Measurements from ENCODE around the gene FAT1.

Gene FAT1

DNA sequence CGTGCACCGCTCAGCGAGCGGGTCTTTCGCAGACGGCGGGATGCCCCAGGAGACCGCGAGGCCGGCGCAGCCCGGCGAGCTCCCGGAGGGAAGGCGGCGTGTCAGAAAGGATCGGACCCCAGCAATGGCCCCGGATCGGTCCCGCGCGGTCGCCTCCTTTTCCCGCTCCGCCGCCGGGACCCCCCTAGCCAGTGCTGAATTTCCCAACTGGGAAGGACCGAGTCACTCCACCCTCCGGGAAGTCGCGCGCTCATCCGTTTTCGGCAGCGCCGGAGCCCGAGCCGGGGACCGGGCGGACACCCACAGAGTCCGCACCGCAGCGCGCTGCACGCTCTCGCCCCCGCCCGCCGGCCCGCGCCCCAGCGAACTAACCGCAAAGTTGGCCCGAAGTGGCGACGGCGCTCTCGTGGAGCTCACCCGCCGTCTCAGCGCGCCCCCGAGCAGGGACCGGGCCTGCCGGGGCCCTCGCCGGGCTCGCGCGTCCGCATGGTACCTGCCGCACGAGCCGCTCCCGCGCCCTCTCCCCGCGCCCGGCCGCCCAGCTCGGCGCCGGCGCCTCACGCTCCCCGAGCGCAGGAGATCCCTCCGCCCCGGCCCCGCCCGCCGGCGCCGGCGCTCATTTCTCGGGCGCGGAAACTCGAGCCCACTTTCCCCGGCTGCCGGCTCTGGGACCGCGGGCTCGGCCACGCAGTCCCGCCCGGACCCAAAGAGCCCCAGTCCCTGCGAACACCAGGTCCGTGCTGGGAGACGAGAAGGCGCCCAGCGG is at the start of gene FAT1:
Gene FAT1, minus strand, starts transcription at position 565 of the 766 bp plus-strand sequence. CDS start 14,029 bp downstream, outside the sequence.
- peaks cover 9 to 15% of the 10 kb centered on the region in 2 donors for H3K9me3 ChIP-seq (ENCODE audit: control insufficient read depth in 1 of 2, low read length in 2 of 2)
- H3K9ac ChIP-seq (ENCODE audit: low read depth in 1 of 2, low read length in 2 of 2) = peak within 1 kb of the TSS; percentile 68 to 87
- peaks cover 0 to 4% of the 10 kb centered on the region in 2 donors for H3K4me1 ChIP-seq (ENCODE audit: control insufficient read depth in 1 of 2, insufficient read depth in 2 of 2, low read length in 2 of 2)
- H3K36me3 ChIP-seq (ENCODE audit: control insufficient read depth in 1 of 2, insufficient read depth in 2 of 2, low read length in 2 of 2) = no peaks in the 10 kb centered on the region
- H3K27ac ChIP-seq (ENCODE audit: low read depth, low read length) = peak within 1 kb of the TSS; percentile 76
- peaks cover 0 to 3% of the 10 kb centered on the region in 2 donors for H3K27me3 ChIP-seq (ENCODE audit: control insufficient read depth in 1 of 2, insufficient read depth in 2 of 2, low read length in 2 of 2)
- peak within 1 kb of the TSS; percentile 78 to 87 for H3K4me3 ChIP-seq (ENCODE audit: low read depth in 1 of 2, low read length in 2 of 2)

GRCh38 chr4:186772936-186773487 is 49.4 kb upstream of the FAT1 start:
- Histone ChIP-seq H3K4me3 (ENCODE audit: low read depth in 1 of 2, low read length in 2 of 2) (no peak overlapping the region), H3K9me3 (ENCODE audit: control insufficient read depth in 1 of 2, low read length in 2 of 2) (no peaks in the 10 kb centered on the region), H3K27ac (ENCODE audit: low read depth, low read length) (no peak overlapping the region), H3K9ac (ENCODE audit: low read depth in 1 of 2, low read length in 2 of 2) (no peak overlapping the region), H3K4me1 (ENCODE audit: control insufficient read depth in 1 of 2, insufficient read depth in 2 of 2, low read length in 2 of 2) (peaks cover 0 to 1% of the 10 kb centered on the region in 2 donors), H3K27me3 (ENCODE audit: control insufficient read depth in 1 of 2, insufficient read depth in 2 of 2, low read length in 2 of 2) (no peaks in the 10 kb centered on the region), H3K36me3 (ENCODE audit: control insufficient read depth in 1 of 2, insufficient read depth in 2 of 2, low read length in 2 of 2) (no peaks in the 10 kb centered on the region)

GRCh38 chr4:186771624-186772023 is 48.0 kb upstream of the FAT1 start:
- H3K9me3 ChIP-seq (ENCODE audit: control insufficient read depth in 1 of 2, low read length in 2 of 2) = no peaks in the 10 kb centered on the region
- H3K9ac ChIP-seq (ENCODE audit: low read depth in 1 of 2, low read length in 2 of 2) = no peak overlapping the region
- no peaks in the 10 kb centered on the region for H3K36me3 ChIP-seq (ENCODE audit: control insufficient read depth in 1 of 2, insufficient read depth in 2 of 2, low read length in 2 of 2)
- no peak overlapping the region for H3K27ac ChIP-seq (ENCODE audit: low read depth, low read length)
- H3K27me3 ChIP-seq (ENCODE audit: control insufficient read depth in 1 of 2, insufficient read depth in 2 of 2, low read length in 2 of 2) = no peaks in the 10 kb centered on the region
- H3K4me3 ChIP-seq (ENCODE audit: low read depth in 1 of 2, low read length in 2 of 2) = no peak overlapping the region
- peaks cover 0 to 3% of the 10 kb centered on the region in 2 donors for H3K4me1 ChIP-seq (ENCODE audit: control insufficient read depth in 1 of 2, insufficient read depth in 2 of 2, low read length in 2 of 2)

DNA sequence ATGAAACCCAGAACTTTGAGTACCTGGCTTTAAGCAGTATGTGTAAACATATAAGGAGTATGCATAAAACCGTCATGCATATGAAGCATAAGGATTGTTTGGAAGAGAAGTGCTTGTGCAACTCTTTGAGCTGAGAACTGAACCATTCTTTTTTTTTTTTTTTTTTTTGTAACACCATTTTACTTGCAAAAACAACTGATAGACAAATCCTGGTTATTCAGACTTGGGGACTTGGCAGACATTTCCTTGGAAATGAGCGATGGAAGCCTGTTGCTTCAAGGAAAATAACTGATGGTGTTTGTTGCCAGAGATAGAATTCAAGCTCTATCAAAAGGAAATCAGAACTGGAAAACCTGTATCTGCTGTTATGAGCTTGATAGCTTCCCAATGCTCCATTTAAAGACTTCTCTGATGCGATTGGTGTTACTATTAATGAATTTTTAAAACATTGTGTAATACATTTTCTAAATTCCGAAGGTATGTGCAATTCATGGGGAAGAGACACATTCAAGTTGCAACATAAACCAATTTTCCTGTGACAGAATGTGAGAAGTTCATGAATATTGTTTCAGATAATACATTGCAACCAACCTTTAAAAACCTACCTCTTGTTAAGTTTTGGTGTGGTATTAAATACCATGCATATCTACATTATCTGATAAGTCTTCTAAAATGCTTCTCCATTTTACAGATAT is 47.0 kb upstream of the FAT1 start:
- Histone ChIP-seq H3K36me3 (ENCODE audit: control insufficient read depth in 1 of 2, insufficient read depth in 2 of 2, low read length in 2 of 2) (no peaks in the 10 kb centered on the region), H3K27ac (ENCODE audit: low read depth, low read length) (no peak overlapping the region), H3K27me3 (ENCODE audit: control insufficient read depth in 1 of 2, insufficient read depth in 2 of 2, low read length in 2 of 2) (no peaks in the 10 kb centered on the region), H3K4me3 (ENCODE audit: low read depth in 1 of 2, low read length in 2 of 2) (no peak overlapping the region), H3K9me3 (ENCODE audit: control insufficient read depth in 1 of 2, low read length in 2 of 2) (no peaks in the 10 kb centered on the region), H3K9ac (ENCODE audit: low read depth in 1 of 2, low read length in 2 of 2) (no peak overlapping the region), H3K4me1 (ENCODE audit: control insufficient read depth in 1 of 2, insufficient read depth in 2 of 2, low read length in 2 of 2) (peaks cover 7 to 12% of the 10 kb centered on the region in 2 donors)

DNA sequence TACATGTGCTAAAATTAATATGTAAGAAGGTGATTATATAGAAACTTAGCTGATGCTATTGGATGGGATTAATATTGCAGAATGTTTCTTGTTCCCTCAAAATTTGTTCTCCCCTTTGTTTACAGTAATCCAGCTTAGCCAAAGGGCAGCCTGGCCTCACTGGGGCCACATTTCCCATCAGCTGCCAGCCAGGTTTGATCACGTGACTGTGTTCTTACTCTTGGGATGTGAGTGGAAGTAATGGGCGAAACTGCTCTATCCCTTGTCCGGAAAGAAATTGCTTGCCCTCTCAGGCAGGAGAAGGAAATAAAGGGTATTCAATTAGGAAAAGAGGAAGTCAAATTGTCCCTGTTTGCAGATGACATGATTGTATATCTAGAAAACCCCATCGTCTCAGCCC is 44.1 kb upstream of the FAT1 start:
- H3K4me1 ChIP-seq (ENCODE audit: control insufficient read depth in 1 of 2, insufficient read depth in 2 of 2, low read length in 2 of 2) = peaks cover 14 to 24% of the 10 kb centered on the region in 2 donors
- no peak overlapping the region for H3K4me3 ChIP-seq (ENCODE audit: low read depth in 1 of 2, low read length in 2 of 2)
- H3K9me3 ChIP-seq (ENCODE audit: control insufficient read depth in 1 of 2, low read length in 2 of 2) = no peaks in the 10 kb centered on the region
- H3K9ac ChIP-seq (ENCODE audit: low read depth in 1 of 2, low read length in 2 of 2) = no peak overlapping the region
- no peaks in the 10 kb centered on the region for H3K36me3 ChIP-seq (ENCODE audit: control insufficient read depth in 1 of 2, insufficient read depth in 2 of 2, low read length in 2 of 2)
- H3K27ac ChIP-seq (ENCODE audit: low read depth, low read length) = no peak overlapping the region
- H3K27me3 ChIP-seq (ENCODE audit: control insufficient read depth in 1 of 2, insufficient read depth in 2 of 2, low read length in 2 of 2) = no peaks in the 10 kb centered on the region

DNA sequence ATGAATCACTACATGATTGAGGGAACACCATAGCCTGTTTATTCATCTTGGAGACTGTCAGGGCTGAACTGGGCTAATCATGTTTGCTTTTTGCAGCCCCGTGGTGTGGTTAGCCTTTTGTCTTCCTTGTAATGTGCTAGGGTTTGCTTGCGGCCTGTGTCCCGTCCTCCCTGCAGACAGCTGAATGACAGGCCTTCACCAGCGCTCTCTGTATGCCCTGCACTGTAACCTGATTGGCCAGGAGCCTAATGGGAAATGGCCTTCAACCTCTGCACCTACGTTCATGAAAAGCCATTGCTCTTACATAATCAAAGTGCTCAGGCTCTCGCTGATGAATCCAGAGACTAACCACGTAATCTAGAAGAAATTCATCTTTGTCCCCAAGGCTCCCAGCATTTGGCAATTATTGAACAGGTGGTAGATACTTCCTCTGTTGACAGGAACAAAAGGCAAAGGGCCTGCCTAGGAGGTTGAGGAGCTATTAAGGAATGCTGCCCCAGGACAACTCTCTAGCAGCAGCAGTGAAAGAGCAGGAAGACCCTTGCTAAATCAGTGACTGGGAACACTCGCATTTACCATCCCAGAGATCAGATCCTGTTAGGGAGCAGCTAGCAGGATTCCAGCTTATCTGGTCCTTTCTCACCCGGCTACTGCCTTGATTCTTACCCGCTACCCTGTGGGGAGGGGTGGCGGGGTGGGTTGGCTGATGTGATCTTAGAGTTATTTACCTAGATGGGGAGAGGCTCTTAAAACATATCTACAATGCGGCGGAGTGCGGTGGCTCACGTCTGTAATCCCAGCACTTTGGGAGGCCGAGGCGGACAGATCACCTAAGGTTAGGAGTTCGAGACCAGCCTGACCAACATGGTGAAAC is 42.3 kb upstream of the FAT1 start:
- no peaks in the 10 kb centered on the region for H3K27me3 ChIP-seq (ENCODE audit: control insufficient read depth in 1 of 2, insufficient read depth in 2 of 2, low read length in 2 of 2)
- peak overlapping the region in 1 of 2 donors; percentile 9 for H3K9ac ChIP-seq (ENCODE audit: low read depth in 1 of 2, low read length in 2 of 2)
- H3K9me3 ChIP-seq (ENCODE audit: control insufficient read depth in 1 of 2, low read length in 2 of 2) = no peaks in the 10 kb centered on the region
- peak overlapping the region; percentile 71 for H3K27ac ChIP-seq (ENCODE audit: low read depth, low read length)
- peak overlapping the region in 1 of 2 donors; percentile 56 for H3K4me3 ChIP-seq (ENCODE audit: low read depth in 1 of 2, low read length in 2 of 2)
- peaks cover 14 to 24% of the 10 kb centered on the region in 2 donors for H3K4me1 ChIP-seq (ENCODE audit: control insufficient read depth in 1 of 2, insufficient read depth in 2 of 2, low read length in 2 of 2)
- no peaks in the 10 kb centered on the region for H3K36me3 ChIP-seq (ENCODE audit: control insufficient read depth in 1 of 2, insufficient read depth in 2 of 2, low read length in 2 of 2)

DNA sequence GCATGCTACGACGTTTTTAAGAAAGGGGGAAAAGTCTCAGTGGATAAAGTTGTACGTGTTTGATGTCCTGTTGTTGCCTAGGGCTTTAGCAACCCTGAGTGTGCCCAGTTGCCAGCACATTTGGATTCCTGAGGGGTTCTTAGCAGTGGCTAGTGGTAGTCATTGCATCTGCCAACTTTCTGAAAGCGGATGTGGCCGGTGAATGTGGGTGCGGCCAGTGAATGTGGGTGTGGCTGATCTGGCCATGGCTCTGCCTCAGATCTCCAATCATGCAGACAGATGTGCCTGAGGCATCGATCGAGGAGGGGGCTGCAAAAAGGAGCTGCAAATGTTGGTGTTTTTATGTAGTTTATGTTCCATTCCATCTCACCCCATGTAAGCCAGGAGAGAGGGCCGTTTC is 41.5 kb upstream of the FAT1 start:
- peaks cover 14 to 24% of the 10 kb centered on the region in 2 donors for H3K4me1 ChIP-seq (ENCODE audit: control insufficient read depth in 1 of 2, insufficient read depth in 2 of 2, low read length in 2 of 2)
- H3K27me3 ChIP-seq (ENCODE audit: control insufficient read depth in 1 of 2, insufficient read depth in 2 of 2, low read length in 2 of 2) = no peaks in the 10 kb centered on the region
- peak overlapping the region; percentile 44 for H3K27ac ChIP-seq (ENCODE audit: low read depth, low read length)
- H3K9me3 ChIP-seq (ENCODE audit: control insufficient read depth in 1 of 2, low read length in 2 of 2) = no peaks in the 10 kb centered on the region
- peak overlapping the region; percentile 9 for H3K9ac ChIP-seq (ENCODE audit: low read depth in 1 of 2, low read length in 2 of 2)
- peak overlapping the region; percentile 28 to 56 for H3K4me3 ChIP-seq (ENCODE audit: low read depth in 1 of 2, low read length in 2 of 2)
- no peaks in the 10 kb centered on the region for H3K36me3 ChIP-seq (ENCODE audit: control insufficient read depth in 1 of 2, insufficient read depth in 2 of 2, low read length in 2 of 2)

GRCh38 chr4:186764457-186764856 is 40.8 kb upstream of the FAT1 start:
- H3K36me3 ChIP-seq (ENCODE audit: control insufficient read depth in 1 of 2, insufficient read depth in 2 of 2, low read length in 2 of 2) = no peaks in the 10 kb centered on the region

GRCh38 chr4:186762865-186763264 is 39.2 kb upstream of the FAT1 start:
- H3K4me1 ChIP-seq (ENCODE audit: control insufficient read depth in 1 of 2, insufficient read depth in 2 of 2, low read length in 2 of 2) = peaks cover 14 to 24% of the 10 kb centered on the region in 2 donors
- H3K9ac ChIP-seq (ENCODE audit: low read depth in 1 of 2, low read length in 2 of 2) = no peak overlapping the region
- no peak overlapping the region for H3K4me3 ChIP-seq (ENCODE audit: low read depth in 1 of 2, low read length in 2 of 2)
- H3K36me3 ChIP-seq (ENCODE audit: control insufficient read depth in 1 of 2, insufficient read depth in 2 of 2, low read length in 2 of 2) = no peaks in the 10 kb centered on the region
- no peaks in the 10 kb centered on the region for H3K9me3 ChIP-seq (ENCODE audit: control insufficient read depth in 1 of 2, low read length in 2 of 2)
- H3K27ac ChIP-seq (ENCODE audit: low read depth, low read length) = no peak overlapping the region
- H3K27me3 ChIP-seq (ENCODE audit: control insufficient read depth in 1 of 2, insufficient read depth in 2 of 2, low read length in 2 of 2) = no peaks in the 10 kb centered on the region

More at GRCh38 chr4:186764457-186764856, 40.8 kb upstream of the FAT1 start:
- Histone ChIP-seq H3K4me3 (ENCODE audit: low read depth in 1 of 2, low read length in 2 of 2) (peak overlapping the region in 1 of 2 donors; percentile 56), H3K9ac (ENCODE audit: low read depth in 1 of 2, low read length in 2 of 2) (no peak overlapping the region), H3K9me3 (ENCODE audit: control insufficient read depth in 1 of 2, low read length in 2 of 2) (no peaks in the 10 kb centered on the region), H3K4me1 (ENCODE audit: control insufficient read depth in 1 of 2, insufficient read depth in 2 of 2, low read length in 2 of 2) (peaks cover 14 to 24% of the 10 kb centered on the region in 2 donors), H3K27ac (ENCODE audit: low read depth, low read length) (no peak overlapping the region), H3K27me3 (ENCODE audit: control insufficient read depth in 1 of 2, insufficient read depth in 2 of 2, low read length in 2 of 2) (no peaks in the 10 kb centered on the region)

All from duodenal mucosa (tissue), 2 donors.